Peyer's patch (tissue), 4 donors: ENCODE results near the gene NR4A1.

Experiments
- CTCF ChIP-seq, 6 experiments: fragments of 450-650 bp in 4 of 6; fragments of 200-600 bp in 2 of 6; sonication (generic) in 1 of 6; IDR thresholded peaks; one replicate each; pipeline ENCODE4 v1.5.1; 2017 to 2019; ENCODE audit warnings: antibody characterized with exemption in 6 of 6, mild to moderate bottlenecking in 3 of 6, moderate library complexity in 1 of 6
- POLR2A ChIP-seq, 2 donors: fragments of 450-650 bp; IDR thresholded peaks; one replicate each; pipeline ENCODE4 v1.5.1; 2017; ENCODE audit warnings: antibody characterized with exemption in 2 of 2, mild to moderate bottlenecking in 2 of 2, moderate library complexity in 2 of 2

GRCh38 chr12:52052468-52053186 is 1.4 kb downstream of the NR4A1 start:
- no peak for TF ChIP-seq CTCF (IDR thresholded peaks at IDR 0.05)
- TF ChIP-seq POLR2A (IDR thresholded peaks at IDR 0.05): peak; percentile 16 to 46
